AML-193 (cell line): Measurements from ENCODE around the gene ZG16B.

Experiments used
- DNase-seq, 2 experiments: peaks; one replicate each; lab custom pipeline; 2025; lab: John Stamatoyannopoulos, UW

Gene ZG16B

GRCh38 chr16:2829501-2830354 is at the start of gene ZG16B:
Gene ZG16B, plus strand, starts transcription at chr16:2830303. Its CDS starts 139 bp downstream, at chr16:2830442.
- DNase-seq, result no peak

- no peak for DNase-seq
Measured at GRCh38 chr16:2782583-2783351, 47.3 kb upstream of the ZG16B start.

- DNase-seq, result no peak
Measured at GRCh38 chr16:2783581-2784357, 46.3 kb upstream of the ZG16B start.

- no peak for DNase-seq
Measured at GRCh38 chr16:2784358-2785100, 45.6 kb upstream of the ZG16B start.

GRCh38 chr16:2785101-2785991 is 44.8 kb upstream of the ZG16B start:
- no peak for DNase-seq

- no peak for DNase-seq
Measured at GRCh38 chr16:2786061-2786825, 43.9 kb upstream of the ZG16B start.

- no peak for DNase-seq
Measured at GRCh38 chr16:2786826-2787151, 43.3 kb upstream of the ZG16B start.

GRCh38 chr16:2787406-2787805 is 42.7 kb upstream of the ZG16B start, which contains the start of gene PRSS33:
Gene PRSS33, minus strand, starts transcription at chr16:2787560. Its CDS starts 1,013 bp downstream, at chr16:2786547.
- DNase-seq, result no peak

- DNase-seq, result no peak
Measured at GRCh38 chr16:2787961-2788360, 42.1 kb upstream of the ZG16B start.

GRCh38 chr16:2790631-2791030 is 39.5 kb upstream of the ZG16B start:
- no peak for DNase-seq

- no peak for DNase-seq
Measured at GRCh38 chr16:2791174-2791573, 38.9 kb upstream of the ZG16B start.

GRCh38 chr16:2792940-2793339 is 37.2 kb upstream of the ZG16B start:
- no peak for DNase-seq

- no peak for DNase-seq
Measured at GRCh38 chr16:2795395-2796143, 34.5 kb upstream of the ZG16B start.

GRCh38 chr16:2798723-2799204 is 31.3 kb upstream of the ZG16B start:
- no peak for DNase-seq

GRCh38 chr16:2799205-2799858 is 30.8 kb upstream of the ZG16B start:
- DNase-seq, result no peak

GRCh38 chr16:2799859-2800226 is 30.3 kb upstream of the ZG16B start:
- no peak for DNase-seq

GRCh38 chr16:2803545-2804195 is 26.4 kb upstream of the ZG16B start:
- DNase-seq, result no peak

- no peak for DNase-seq
Measured at GRCh38 chr16:2804728-2805127, 25.4 kb upstream of the ZG16B start.
